GM12878 (cell line): Measurements from ENCODE around the gene STK40. TPM values are rescaled to one million over a fixed set of nuclear protein-coding genes. Genes with fewer than 3 reads are reported as not detected.

ENCODE experiments used
- CHD2 ChIP-seq: IDR thresholded peaks from 2 replicates; pipeline ENCODE4 v1.6.1; 2011; ENCODE audit warnings: low read depth, low read length, improper control_type of control experiment, borderline replicate concordance
- FOXK2 ChIP-seq: fragments of 450-650 bp; IDR thresholded peaks from 2 replicates; pipeline ENCODE4 v1.6.1; 2017; ENCODE audit warnings: mild to moderate bottlenecking, moderate library complexity
- HDAC2 ChIP-seq: fragments of 200-600 bp; sonication (generic); IDR thresholded peaks from 2 replicates; pipeline ENCODE4 v1.6.1; 2017
- HDAC6 ChIP-seq: fragments of 200-600 bp; sonication (generic); IDR thresholded peaks from one replicate; pipeline ENCODE4 v1.8.0; 2017; ENCODE audit warnings: antibody characterized with exemption; ENCODE audit not compliant: unreplicated experiment
- IKZF2 ChIP-seq, 2 experiments: fragments of 450-650 bp; IDR thresholded peaks; 2 replicates each; pipeline ENCODE4 v1.6.1; 2017; ENCODE audit warnings: mild to moderate bottlenecking in 2 of 2, moderate library complexity in 2 of 2
- IRF4 ChIP-seq: IDR thresholded peaks from 2 replicates; pipeline ENCODE4 v1.6.1; 2011; ENCODE audit warnings: low read depth, low read length
- KDM1A ChIP-seq: fragments of 200-600 bp; sonication (generic); IDR thresholded peaks from 2 replicates; pipeline ENCODE4 v1.6.1; 2016; ENCODE audit warnings: borderline replicate concordance
- MEF2A ChIP-seq: IDR thresholded peaks from 2 replicates; pipeline ENCODE4 v1.6.1; 2011; ENCODE audit warnings: low read depth, mild to moderate bottlenecking, low read length, moderate library complexity; ENCODE audit not compliant: insufficient read depth
- MEF2B ChIP-seq: fragments of 450-650 bp; IDR thresholded peaks from 2 replicates; pipeline ENCODE4 v1.6.1; 2018; ENCODE audit warnings: mild to moderate bottlenecking, moderate library complexity; ENCODE audit not compliant: partially characterized antibody, poor library complexity, severe bottlenecking
- MTA2 ChIP-seq: fragments of 450-650 bp; IDR thresholded peaks from 2 replicates; pipeline ENCODE4 v1.6.1; 2016; ENCODE audit warnings: low read depth, mild to moderate bottlenecking, moderate library complexity
- PAX8 ChIP-seq: fragments of 450-650 bp; IDR thresholded peaks from 2 replicates; pipeline ENCODE4 v1.6.1; 2017; ENCODE audit warnings: mild to moderate bottlenecking, moderate library complexity
- SMAD1 ChIP-seq: fragments of 450-650 bp; IDR thresholded peaks from 2 replicates; pipeline ENCODE4 v1.6.1; 2018; ENCODE audit warnings: mild to moderate bottlenecking, low read depth; ENCODE audit not compliant: partially characterized antibody
- SP1 ChIP-seq: IDR thresholded peaks from one replicate; pipeline ENCODE4 v1.6.1; 2011; ENCODE audit warnings: low read depth, low read length
- SUZ12 ChIP-seq: fragments of 200-600 bp; sonication (generic); IDR thresholded peaks from one replicate; pipeline ENCODE4 v1.6.1; 2018; ENCODE audit warnings: antibody characterized with exemption, mild to moderate bottlenecking; ENCODE audit not compliant: unreplicated experiment
- WRNIP1 ChIP-seq: IDR thresholded peaks from 2 replicates; pipeline ENCODE4 v1.6.1; 2011; ENCODE audit warnings: low read depth, low read length, improper control_type of control experiment, borderline replicate concordance
- ZNF384 ChIP-seq: IDR thresholded peaks from 2 replicates; pipeline ENCODE4 v1.6.1; 2012; ENCODE audit warnings: low read depth, mild to moderate bottlenecking, low read length, improper control_type of control experiment, borderline replicate concordance
- polyA plus RNA-seq, 11 experiments: library from polyadenylated mRNA; depleted of rRNA in 4 of 11; unstranded in 6 of 11; stranded (reverse) in 5 of 11; fragments of >200 nt; fragmentation: Nextera tagmentation in 4 of 11; fragmentation: Illumina TruSeq in 1 of 11; extraction: Ambion mirVana in 4 of 11; extraction: Trizol in 1 of 11; gene quantifications; 1 replicate in 1 of 11; 2 replicates in 10 of 11; pipeline versions ENCODE4 v1.2.1 to v1.2.3, GENCODE V29; 2011 to 2016; ENCODE audit warnings: inconsistent platforms in 2 of 11, missing spikeins in 2 of 11, low read depth in 1 of 11
- total RNA-seq, 4 experiments: library from RNA; depleted of rRNA in 3 of 4; stranded (reverse); fragments of >200 nt in 3 of 4; fragmentation: Illumina TruSeq in 1 of 4; extraction: Trizol in 1 of 4; gene quantifications; 2 replicates each; pipeline versions ENCODE4 v1.2.1 to v1.2.3, GENCODE V29; 2013 to 2021
- TF ChIP-seq, protein P1 (sequence below): fragments of 450-650 bp; IDR thresholded peaks from 2 replicates; pipeline ENCODE4 v1.6.1; 2017; ENCODE audit warnings: antibody characterized with exemption, mild to moderate bottlenecking, moderate library complexity
- TF ChIP-seq, protein P2 (sequence below): fragments of 450-650 bp; IDR thresholded peaks from 2 replicates; pipeline ENCODE4 v1.6.1; 2018; ENCODE audit warnings: mild to moderate bottlenecking, low read depth, moderate library complexity; ENCODE audit not compliant: partially characterized antibody
- TF ChIP-seq, protein P3 (sequence below): IDR thresholded peaks from 2 replicates; pipeline ENCODE4 v1.6.1; 2012; ENCODE audit warnings: low read depth, low read length, improper control_type of control experiment
- TF ChIP-seq, protein P4 (sequence below): fragments of 450-650 bp; IDR thresholded peaks from 2 replicates; pipeline ENCODE4 v1.6.1; 2017; ENCODE audit warnings: mild to moderate bottlenecking
- TF ChIP-seq, protein P5 (sequence below): fragments of 450-650 bp; IDR thresholded peaks from 2 replicates; pipeline ENCODE4 v1.6.1; 2016; ENCODE audit warnings: mild to moderate bottlenecking

The STK40 gene
- total and polyA plus RNA-seq, 10 of the 15 experiments (the other 5 are each of a cell fraction or from before 2014, with no cell fraction given), result 0.27 to 51.0 (median 29.5) TPM

DNA sequence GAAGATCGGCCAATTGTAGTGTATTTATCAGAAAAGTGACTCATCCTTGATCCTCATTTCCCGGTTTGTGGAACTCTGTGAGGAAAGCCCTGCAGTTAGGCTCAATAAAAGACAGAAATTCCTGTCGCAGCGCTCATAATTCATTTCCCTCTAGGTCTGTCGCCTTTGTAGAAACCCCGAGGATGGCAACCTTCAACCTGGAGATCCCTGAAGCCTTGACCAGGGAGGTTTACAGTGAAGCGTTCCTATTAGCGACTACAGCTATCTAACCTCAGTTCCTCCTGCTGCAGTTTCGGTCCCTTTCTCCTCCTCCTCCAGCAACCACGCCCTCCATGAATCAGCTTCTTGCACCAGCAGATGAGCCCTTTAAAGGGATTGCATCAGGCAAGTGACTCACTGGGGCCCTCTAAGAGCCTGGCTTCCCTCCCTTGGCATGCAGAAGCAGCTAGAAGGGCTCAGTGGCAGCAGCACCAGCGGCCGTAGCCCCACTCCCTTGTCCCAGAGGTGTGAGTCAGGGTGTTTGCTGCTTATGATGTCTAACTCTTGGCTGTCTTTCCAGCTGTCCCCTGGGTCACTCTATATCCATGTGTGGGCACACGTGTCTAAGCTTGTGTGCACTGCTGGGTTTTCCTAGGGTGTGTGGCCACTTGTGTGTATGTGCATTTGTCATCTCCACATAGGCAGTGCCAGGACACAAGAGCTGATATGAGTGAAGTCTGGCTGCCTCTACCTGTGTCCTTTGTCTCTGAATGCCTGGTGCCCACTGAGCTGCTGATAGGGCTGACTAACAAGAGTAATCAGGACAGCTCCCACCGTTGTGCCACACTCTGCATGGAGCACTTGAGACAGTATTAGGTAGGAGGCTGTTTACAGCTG, 779 bp upstream of the STK40 start (continued):
- TF ChIP-seq, protein P1, sequence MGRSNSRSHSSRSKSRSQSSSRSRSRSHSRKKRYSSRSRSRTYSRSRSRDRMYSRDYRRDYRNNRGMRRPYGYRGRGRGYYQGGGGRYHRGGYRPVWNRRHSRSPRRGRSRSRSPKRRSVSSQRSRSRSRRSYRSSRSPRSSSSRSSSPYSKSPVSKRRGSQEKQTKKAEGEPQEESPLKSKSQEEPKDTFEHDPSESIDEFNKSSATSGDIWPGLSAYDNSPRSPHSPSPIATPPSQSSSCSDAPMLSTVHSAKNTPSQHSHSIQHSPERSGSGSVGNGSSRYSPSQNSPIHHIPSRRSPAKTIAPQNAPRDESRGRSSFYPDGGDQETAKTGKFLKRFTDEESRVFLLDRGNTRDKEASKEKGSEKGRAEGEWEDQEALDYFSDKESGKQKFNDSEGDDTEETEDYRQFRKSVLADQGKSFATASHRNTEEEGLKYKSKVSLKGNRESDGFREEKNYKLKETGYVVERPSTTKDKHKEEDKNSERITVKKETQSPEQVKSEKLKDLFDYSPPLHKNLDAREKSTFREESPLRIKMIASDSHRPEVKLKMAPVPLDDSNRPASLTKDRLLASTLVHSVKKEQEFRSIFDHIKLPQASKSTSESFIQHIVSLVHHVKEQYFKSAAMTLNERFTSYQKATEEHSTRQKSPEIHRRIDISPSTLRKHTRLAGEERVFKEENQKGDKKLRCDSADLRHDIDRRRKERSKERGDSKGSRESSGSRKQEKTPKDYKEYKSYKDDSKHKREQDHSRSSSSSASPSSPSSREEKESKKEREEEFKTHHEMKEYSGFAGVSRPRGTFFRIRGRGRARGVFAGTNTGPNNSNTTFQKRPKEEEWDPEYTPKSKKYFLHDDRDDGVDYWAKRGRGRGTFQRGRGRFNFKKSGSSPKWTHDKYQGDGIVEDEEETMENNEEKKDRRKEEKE, result no peak
- TF ChIP-seq, protein P2, sequence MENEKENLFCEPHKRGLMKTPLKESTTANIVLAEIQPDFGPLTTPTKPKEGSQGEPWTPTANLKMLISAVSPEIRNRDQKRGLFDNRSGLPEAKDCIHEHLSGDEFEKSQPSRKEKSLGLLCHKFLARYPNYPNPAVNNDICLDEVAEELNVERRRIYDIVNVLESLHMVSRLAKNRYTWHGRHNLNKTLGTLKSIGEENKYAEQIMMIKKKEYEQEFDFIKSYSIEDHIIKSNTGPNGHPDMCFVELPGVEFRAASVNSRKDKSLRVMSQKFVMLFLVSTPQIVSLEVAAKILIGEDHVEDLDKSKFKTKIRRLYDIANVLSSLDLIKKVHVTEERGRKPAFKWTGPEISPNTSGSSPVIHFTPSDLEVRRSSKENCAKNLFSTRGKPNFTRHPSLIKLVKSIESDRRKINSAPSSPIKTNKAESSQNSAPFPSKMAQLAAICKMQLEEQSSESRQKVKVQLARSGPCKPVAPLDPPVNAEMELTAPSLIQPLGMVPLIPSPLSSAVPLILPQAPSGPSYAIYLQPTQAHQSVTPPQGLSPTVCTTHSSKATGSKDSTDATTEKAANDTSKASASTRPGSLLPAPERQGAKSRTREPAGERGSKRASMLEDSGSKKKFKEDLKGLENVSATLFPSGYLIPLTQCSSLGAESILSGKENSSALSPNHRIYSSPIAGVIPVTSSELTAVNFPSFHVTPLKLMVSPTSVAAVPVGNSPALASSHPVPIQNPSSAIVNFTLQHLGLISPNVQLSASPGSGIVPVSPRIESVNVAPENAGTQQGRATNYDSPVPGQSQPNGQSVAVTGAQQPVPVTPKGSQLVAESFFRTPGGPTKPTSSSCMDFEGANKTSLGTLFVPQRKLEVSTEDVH, result no peak
- TF ChIP-seq HDAC2, result no peak
- peak; percentile 58 to 73; a peak in 2 of 4 replicates for TF ChIP-seq IKZF2 (IDR thresholded peaks at IDR 0.05)
- TF ChIP-seq SMAD1, result no peak
- TF ChIP-seq MEF2A, result no peak
- peak; percentile 40 for TF ChIP-seq MTA2
- TF ChIP-seq CHD2, result no peak
- TF ChIP-seq, protein P3, sequence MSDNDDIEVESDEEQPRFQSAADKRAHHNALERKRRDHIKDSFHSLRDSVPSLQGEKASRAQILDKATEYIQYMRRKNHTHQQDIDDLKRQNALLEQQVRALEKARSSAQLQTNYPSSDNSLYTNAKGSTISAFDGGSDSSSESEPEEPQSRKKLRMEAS, result no peak
- TF ChIP-seq SP1, result no peak
- TF ChIP-seq, protein P4, sequence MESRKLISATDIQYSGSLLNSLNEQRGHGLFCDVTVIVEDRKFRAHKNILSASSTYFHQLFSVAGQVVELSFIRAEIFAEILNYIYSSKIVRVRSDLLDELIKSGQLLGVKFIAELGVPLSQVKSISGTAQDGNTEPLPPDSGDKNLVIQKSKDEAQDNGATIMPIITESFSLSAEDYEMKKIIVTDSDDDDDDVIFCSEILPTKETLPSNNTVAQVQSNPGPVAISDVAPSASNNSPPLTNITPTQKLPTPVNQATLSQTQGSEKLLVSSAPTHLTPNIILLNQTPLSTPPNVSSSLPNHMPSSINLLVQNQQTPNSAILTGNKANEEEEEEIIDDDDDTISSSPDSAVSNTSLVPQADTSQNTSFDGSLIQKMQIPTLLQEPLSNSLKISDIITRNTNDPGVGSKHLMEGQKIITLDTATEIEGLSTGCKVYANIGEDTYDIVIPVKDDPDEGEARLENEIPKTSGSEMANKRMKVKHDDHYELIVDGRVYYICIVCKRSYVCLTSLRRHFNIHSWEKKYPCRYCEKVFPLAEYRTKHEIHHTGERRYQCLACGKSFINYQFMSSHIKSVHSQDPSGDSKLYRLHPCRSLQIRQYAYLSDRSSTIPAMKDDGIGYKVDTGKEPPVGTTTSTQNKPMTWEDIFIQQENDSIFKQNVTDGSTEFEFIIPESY, result no peak
- TF ChIP-seq FOXK2, result no peak
- TF ChIP-seq KDM1A, result no peak
- peak; percentile 67 for TF ChIP-seq HDAC6
- no peak for TF ChIP-seq ZNF384
- TF ChIP-seq, protein P5, sequence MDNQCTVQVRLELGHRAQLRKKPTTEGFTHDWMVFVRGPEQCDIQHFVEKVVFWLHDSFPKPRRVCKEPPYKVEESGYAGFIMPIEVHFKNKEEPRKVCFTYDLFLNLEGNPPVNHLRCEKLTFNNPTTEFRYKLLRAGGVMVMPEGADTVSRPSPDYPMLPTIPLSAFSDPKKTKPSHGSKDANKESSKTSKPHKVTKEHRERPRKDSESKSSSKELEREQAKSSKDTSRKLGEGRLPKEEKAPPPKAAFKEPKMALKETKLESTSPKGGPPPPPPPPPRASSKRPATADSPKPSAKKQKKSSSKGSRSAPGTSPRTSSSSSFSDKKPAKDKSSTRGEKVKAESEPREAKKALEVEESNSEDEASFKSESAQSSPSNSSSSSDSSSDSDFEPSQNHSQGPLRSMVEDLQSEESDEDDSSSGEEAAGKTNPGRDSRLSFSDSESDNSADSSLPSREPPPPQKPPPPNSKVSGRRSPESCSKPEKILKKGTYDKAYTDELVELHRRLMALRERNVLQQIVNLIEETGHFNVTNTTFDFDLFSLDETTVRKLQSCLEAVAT, result peak; percentile 44; the same call in 1 of the 2 replicates
- no peak for TF ChIP-seq WRNIP1
- no peak for TF ChIP-seq SUZ12
- no peak for TF ChIP-seq PAX8
- peak; percentile 29 for TF ChIP-seq MEF2B
- TF ChIP-seq IRF4, result peak; percentile 40; the same call in 1 of the 2 replicates
